Measurements from ENCODE around the gene KRAS.
A peak's percentile ranks its signal among the peaks of the same experiment; 100 is the strongest.

KRAS gene

GRCh38 chr12:25254271-25254880 lies 3.6 kb upstream of the KRAS start:
- DNase-seq, result no peak

DNA sequence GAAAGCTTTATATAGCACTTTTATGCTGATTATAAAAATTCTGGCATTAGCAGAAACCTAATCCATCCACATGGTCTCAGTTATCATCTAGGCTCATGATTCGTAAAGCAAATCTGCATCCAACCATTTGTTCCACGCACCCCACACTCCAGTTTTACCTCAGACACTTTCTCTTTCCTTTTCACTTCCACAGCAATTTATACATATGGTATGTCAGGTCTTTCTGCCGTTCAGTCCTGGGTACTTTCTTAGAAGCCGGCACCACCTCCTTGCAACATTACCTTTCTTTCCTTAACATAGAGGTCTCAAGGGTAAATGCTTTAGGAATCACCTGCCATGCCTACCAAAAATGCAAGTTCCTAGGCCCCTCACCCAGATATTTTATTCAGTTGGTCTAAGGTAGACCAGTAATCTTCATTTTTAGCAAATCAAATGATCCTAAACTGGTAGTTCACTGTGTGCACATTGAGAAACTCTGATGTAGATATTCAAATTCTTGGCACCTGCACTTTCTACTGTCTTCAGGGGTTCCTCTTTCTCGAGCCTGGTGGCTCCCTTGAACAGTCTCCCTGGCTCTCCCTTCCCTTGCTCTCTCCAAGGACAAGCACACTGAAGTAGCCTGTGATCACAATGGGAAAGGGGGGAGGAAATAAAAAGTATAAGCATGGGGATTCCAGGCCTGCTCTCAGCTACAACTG lies 2.8 kb upstream of the KRAS start:
- no peak for DNase-seq

DNA sequence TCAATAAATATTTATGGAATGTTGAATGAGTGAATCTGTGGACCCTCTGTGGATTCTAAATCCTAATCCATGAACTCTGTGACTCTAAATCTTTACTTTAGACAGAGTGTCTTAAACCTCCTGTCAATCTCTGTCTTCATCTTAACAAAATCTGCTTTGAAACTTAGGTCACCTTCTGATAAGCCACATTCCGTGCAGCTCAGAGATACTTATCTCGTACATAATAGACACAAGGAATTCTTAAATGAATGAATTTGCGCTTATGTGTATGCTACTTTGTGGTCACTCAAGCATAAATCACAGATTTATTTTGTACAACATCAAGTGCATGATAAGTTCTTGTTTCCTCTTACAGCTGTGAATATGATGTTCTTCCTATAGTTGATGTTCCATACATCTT lies 2.2 kb upstream of the KRAS start:
- DNase-seq, result no peak

DNA sequence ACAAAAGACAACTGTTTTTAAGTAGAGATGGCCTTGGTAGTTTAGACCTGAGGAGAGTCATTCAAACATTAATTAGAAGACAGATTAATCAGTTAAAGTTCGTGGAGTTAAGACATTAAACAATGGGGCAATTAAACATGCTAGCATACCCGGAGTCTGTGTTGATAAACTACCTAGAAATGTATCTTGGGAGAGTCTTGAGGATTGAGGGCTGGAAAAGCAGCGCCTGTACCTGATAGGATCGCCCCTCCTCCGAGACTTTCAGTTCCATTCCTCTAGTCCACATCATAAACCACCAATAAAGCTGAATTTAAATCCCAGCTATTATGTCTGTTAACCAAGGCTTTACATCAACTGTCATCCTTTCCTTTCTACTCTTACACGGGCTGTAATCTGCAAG lies 1.0 kb upstream of the KRAS start:
- no peak for DNase-seq

GRCh38 chr12:25249931-25250738 lies 594 bp downstream of the KRAS start:
- peak; percentile 50 for DNase-seq

DNA sequence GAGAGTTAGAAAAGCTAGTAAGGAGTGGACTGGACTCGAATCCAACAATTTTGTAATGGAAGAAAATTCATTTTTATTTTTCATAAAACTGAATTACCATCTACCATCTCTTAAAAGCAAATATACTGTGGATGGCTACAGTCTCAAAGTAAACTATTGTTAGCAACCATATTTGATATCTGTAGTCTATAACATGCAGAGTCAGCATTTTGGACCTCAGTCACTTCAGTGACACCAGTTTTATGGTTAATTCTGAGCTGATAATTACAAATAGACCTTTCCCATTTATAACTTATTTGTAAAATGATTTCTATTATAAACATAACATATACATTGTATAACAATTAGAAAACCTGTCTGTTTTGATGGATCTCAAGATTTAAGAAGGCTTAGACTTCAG lies 2.0 kb downstream of the KRAS start:
- no peak for DNase-seq

GRCh38 chr12:25248137-25248536 lies 2.6 kb downstream of the KRAS start:
- DNase-seq, result no peak

DNA sequence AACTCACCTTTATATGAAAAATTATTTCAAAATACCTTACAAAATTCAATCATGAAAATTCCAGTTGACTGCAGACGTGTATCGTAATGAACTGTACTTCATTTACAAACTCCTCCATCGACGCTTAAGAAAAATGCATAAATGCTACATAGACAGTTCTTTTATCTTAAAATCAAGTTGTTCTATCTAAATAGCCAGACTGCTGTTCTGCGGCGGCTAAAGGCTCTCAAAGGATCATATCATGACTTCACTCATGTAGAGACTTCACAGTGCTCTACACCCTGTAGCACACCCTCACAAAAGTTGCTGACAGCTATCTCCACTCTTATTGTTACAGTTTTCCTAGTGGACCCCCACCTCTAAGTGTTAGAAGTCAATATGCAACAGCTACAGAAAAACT lies 5.2 kb downstream of the KRAS start:
- no peak for DNase-seq

GRCh38 chr12:25243680-25243990 lies 7.1 kb downstream of the KRAS start:
- no peak for DNase-seq

DNA sequence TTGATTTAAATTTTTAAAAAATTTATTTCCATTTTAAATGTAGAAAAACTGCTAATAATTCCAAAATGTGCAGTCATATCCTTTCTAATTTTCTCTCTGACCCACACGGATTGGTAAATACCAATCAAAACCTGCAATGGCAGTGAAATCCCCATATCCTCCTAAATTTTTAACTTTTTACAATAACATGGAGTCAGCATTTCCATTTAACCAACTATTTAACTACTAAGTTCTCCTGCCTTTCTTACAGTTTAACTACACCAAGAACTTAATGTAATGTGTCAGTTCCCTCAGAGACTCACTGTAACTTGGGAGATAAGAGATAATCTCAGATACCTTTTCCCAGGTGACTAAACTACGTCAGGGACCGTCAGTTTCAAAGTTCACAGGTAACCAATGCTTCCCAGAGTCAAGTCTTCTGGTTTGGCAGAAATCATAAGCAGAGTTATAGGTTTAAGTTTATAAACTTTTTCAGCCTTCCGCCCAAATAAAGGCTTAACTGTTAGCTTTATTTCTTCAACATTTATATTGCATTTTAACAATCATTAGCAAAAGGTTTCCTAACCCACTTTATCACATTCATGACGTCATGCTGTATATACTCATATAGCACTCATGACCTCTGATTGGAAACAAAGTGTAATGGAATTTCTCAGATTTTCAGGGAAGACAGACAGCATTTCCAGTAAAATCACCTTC lies 7.6 kb downstream of the KRAS start:
- DNase-seq, result no peak

- peak; percentile 46 for DNase-seq
Measured at GRCh38 chr12:25241167-25242020, 9.3 kb downstream of the KRAS start.

- no peak for DNase-seq
Measured at GRCh38 chr12:25236626-25237025, 14.1 kb downstream of the KRAS start.

DNA sequence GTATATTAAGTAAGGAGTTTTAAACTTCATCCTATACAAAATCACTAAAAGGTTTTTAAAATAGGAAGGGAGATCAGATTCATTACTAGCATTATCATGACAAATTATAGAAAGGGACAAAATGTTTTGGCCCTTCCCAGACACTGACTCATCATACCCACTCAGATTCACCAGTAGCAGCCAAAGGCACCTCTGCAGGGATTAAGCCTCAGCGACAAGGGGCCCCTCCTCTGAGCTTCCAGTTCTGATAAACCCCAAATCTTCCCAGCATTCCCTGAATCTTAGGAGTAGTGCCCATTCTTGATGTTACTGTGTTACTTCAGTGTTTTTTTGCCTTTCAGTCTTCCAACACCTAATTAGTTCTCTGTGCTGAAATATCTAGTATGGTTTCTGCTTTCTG lies 14.5 kb downstream of the KRAS start:
- DNase-seq, result no peak

- no peak for DNase-seq
Measured at GRCh38 chr12:25213338-25213737, 37.4 kb downstream of the KRAS start.

DNA sequence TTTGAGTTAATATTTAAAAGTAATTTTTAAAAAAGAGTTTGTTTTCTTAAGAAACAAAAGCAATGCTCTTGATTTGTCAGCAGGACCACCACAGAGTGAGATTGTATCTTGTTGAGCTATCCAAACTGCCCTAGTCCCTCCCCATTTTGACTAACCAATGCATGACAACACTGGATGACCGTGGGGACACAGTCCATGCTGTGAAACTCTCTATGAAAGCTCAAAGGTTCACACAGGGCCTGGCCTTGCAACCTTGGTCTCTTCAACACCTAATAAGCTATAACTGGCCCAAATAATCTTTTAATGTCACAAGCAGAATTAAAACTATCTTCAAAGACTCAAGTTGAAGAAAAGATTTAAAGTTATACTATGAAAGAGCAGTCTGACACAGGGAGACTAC lies 42.2 kb downstream of the KRAS start:
- no peak for DNase-seq

DNA sequence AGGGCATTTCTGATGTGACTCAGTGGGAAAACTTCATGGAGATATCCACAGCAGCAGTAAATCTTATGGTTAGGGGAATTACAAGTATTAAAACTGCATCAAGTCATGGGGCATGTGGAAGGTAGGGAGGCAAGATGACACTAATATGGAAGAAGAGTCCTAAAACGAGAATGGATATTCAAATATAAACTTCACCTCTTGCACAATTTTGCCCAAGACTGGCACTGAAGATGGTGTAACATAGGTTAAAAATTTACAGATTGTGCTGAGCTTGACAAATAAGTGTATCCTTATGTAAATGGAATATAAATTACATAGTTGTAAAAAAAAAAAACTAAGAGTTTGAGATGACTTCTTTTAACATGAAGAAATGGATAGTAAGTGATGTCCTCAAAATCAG lies 42.9 kb downstream of the KRAS start:
- DNase-seq, result no peak

DNA sequence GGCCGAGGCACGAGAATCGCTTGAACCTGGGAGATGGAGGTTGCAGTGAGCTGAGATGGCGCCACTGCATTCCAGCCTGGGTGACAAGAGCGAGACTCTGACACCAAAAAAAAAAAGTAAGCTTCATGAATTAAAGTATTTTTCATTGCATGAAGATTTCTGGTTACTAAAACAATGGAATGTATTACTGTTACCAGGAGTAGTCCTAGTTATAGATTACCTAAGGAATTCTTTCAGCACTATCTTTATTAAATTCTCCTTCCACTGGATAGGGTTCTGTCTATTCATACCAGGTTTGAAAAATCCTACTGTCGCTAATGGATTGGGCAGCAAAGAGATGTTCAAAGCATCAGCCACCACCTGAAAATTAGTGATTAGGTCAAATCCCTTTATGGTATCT lies 43.3 kb downstream of the KRAS start:
- no peak for DNase-seq

GRCh38 chr12:25202137-25202536 lies 48.6 kb downstream of the KRAS start:
- DNase-seq, result no peak

- DNase-seq, result no peak
Measured at GRCh38 chr12:25200703-25201102, 50.0 kb downstream of the KRAS start.

DNA sequence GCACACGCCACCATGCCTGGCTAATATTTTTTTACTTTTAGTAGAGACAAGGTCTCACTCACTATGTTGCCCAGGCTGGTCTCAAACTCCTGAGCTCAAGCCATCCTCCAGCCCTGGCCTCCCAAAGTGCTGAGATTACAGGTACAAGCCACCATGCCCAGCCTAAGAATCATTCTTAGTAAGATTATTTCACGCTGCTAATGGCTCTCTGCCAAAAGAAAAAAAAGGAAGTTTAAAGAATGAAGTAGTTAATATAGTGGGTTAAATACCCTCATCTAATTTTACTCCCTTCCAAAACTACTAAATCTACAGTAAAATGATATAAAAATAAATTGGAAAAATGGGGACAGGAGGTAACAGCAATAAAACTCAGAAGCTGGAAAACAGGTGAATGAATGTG lies 53.1 kb downstream of the KRAS start:
- no peak for DNase-seq

DNA sequence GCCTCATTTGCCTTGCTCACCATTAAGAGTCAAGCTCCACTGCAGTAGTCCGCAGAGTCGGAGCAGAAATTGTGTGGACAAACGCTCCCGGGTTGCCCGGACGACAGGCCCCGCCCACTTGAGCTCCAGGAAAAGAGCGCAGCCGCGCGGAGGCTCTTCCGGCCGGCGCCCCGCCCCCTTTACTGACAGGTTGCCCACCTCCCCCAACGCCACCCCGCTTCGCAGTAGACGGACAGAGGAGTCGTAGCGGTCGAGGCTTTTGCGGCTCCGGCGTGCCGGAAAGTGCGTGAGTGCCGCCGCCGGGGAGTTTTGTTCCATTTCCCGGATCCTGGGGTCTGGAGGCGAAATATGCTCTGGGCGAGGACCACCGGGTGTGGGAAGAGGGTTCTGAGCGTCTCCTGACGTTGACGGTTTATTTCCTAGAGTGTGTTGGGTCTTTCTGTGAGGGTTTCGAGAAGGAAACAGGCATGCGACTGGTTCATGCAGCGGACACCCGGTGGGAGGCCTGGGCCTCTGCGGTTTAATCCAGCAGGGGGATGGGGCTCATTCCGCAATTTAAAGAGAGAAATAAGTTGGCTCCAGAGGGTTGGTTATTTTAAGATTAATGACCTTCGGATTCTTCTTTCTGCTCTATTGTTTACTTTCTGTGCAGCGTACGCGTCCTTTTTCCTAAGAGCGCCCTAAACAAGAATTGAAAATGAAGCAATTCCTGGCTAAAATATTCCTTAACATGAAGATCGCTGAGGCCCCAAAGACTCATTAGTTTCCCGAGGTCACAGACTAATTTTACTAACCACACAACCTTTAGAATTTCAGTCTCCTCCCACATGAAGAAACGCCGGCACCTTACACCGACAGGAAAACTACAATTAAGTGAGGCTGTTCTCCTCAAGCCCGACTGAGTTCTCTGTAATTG lies 55.4 kb downstream of the KRAS start, which contains the start of the genes DNAI7 and ETFRF1:
TSS of gene DNAI7 (minus strand) at position 105 of the 916 bp plus-strand sequence. CDS start at position 23, 82 bp downstream.
TSS of gene ETFRF1 (plus strand) at position 182 of the 916 bp plus-strand sequence. CDS start 8,720 bp downstream, outside the sequence.
- peak; percentile 98 for DNase-seq

All from CD4-positive, alpha-beta T cell treated with Interferon gamma for 1 hour (primary cell).